NB4 (cell line): ENCODE results near the gene HSPE1.

Source experiments
- MYC ChIP-seq: IDR thresholded peaks from 2 replicates; pipeline ENCODE4 v1.6.1; 2011; ENCODE audit warnings: low read depth, low read length
- POLR2A ChIP-seq: IDR thresholded peaks from 2 replicates; pipeline ENCODE4 v1.6.1; 2011; ENCODE audit warnings: mild to moderate bottlenecking; ENCODE audit not compliant: insufficient read length; ENCODE audit errors: extremely low read depth
- TF ChIP-seq, protein P1 (sequence below): IDR thresholded peaks from one replicate; pipeline ENCODE4 v1.5.1; 2012; ENCODE audit warnings: low read depth, low read length
- TF ChIP-seq, protein P2 (sequence below): IDR thresholded peaks from 2 replicates; pipeline ENCODE4 v1.6.1; 2011; ENCODE audit warnings: low read depth, low read length

DNA sequence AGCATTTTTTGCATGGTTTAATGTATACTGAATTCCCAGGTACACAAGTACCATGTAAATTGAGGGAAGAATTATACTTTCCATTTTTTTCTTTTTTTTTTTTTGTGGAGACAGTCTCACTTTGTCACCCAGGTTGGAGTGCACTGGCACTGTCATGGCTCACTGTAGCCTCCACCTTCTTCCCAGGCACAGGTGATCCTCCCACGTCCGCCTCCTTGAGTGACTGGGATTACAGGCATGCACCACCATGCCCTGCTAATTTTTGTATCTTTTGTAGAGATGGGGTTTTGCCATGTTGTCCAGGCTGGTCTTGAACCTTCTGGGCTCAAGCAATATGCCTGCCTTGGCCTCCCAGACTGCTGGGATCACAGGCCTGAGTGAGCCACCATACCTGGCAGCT, 3.8 kb downstream of the HSPE1 start:
- TF ChIP-seq POLR2A = no peak
- TF ChIP-seq, protein P1, sequence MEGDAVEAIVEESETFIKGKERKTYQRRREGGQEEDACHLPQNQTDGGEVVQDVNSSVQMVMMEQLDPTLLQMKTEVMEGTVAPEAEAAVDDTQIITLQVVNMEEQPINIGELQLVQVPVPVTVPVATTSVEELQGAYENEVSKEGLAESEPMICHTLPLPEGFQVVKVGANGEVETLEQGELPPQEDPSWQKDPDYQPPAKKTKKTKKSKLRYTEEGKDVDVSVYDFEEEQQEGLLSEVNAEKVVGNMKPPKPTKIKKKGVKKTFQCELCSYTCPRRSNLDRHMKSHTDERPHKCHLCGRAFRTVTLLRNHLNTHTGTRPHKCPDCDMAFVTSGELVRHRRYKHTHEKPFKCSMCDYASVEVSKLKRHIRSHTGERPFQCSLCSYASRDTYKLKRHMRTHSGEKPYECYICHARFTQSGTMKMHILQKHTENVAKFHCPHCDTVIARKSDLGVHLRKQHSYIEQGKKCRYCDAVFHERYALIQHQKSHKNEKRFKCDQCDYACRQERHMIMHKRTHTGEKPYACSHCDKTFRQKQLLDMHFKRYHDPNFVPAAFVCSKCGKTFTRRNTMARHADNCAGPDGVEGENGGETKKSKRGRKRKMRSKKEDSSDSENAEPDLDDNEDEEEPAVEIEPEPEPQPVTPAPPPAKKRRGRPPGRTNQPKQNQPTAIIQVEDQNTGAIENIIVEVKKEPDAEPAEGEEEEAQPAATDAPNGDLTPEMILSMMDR = no peak
- TF ChIP-seq, protein P2, sequence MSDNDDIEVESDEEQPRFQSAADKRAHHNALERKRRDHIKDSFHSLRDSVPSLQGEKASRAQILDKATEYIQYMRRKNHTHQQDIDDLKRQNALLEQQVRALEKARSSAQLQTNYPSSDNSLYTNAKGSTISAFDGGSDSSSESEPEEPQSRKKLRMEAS = no peak
- no peak for TF ChIP-seq MYC
